Memory B cell (primary cell): Measurements from ENCODE around the gene VGLL3.
"Not testable (repeated sequence)": the region's sequence is repeated elsewhere in the genome, so short reads cannot be mapped to it uniquely, and the experiment has no call there.

ENCODE experiments used
- ATAC-seq: fragments of 150-1000 bp; cut with Tn5 transposase; 2 replicates; pipeline ENCODE4 v1.10.0; 2021; ENCODE audit warnings: low read depth, mild to moderate bottlenecking, moderate library complexity
- DNase-seq, 2 donors: peaks; one replicate each; pipeline ENCODE4 v3.0.0; 2022; ENCODE audit warnings: low spot score in 2 of 2
- H3K27ac Mint-ChIP-seq: one replicate; pipeline ENCODE4 v1.8.0; 2022; ENCODE audit warnings: mild to moderate bottlenecking, moderate library complexity, mixed read lengths
- H3K27me3 Mint-ChIP-seq: one replicate; pipeline ENCODE4 v1.8.0; 2022; ENCODE audit warnings: mixed read lengths
- H3K36me3 Mint-ChIP-seq: one replicate; pipeline ENCODE4 v1.8.0; 2022; ENCODE audit warnings: mild to moderate bottlenecking, mixed read lengths
- H3K4me1 Mint-ChIP-seq: one replicate; pipeline ENCODE4 v1.8.0; 2022; ENCODE audit warnings: mixed read lengths
- H3K4me3 Mint-ChIP-seq: one replicate; pipeline ENCODE4 v1.8.0; 2022; ENCODE audit warnings: mild to moderate bottlenecking, moderate library complexity, mixed read lengths
- H3K9me3 Mint-ChIP-seq: one replicate; pipeline ENCODE4 v1.8.0; 2022; ENCODE audit warnings: mixed read lengths

VGLL3 gene

DNA sequence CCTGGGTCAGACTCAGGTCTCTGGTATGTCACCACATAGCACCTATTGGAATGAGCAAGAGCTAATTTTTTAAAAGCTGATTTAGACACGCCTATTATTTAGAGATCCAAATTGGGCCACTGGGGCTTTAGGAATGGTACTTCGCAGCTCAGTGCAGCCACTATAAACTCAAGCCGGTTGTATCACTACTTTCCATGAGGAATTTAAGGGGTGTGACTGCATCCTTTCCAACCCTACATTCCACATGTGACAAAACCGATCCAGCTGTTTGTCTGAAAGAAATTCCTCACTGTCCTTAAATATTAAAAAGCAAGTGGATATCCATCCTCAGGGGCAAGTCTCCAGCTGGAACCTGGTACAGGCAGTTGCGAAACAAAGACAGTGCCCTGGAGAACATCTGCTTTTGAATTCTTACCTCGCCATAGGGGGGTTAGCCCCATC lies 12.8 kb downstream of the VGLL3 start:
- DNase-seq (no peak), ATAC-seq (no peak)
- H3K27me3 Mint-ChIP-seq = no peaks in the 10 kb centered on the region
- no peaks in the 10 kb centered on the region for H3K4me1 Mint-ChIP-seq
- no peak overlapping the region for H3K4me3 Mint-ChIP-seq
- H3K36me3 Mint-ChIP-seq = no peaks in the 10 kb centered on the region
- H3K9me3 Mint-ChIP-seq = no peaks in the 10 kb centered on the region
- H3K27ac Mint-ChIP-seq = no peak overlapping the region

DNA sequence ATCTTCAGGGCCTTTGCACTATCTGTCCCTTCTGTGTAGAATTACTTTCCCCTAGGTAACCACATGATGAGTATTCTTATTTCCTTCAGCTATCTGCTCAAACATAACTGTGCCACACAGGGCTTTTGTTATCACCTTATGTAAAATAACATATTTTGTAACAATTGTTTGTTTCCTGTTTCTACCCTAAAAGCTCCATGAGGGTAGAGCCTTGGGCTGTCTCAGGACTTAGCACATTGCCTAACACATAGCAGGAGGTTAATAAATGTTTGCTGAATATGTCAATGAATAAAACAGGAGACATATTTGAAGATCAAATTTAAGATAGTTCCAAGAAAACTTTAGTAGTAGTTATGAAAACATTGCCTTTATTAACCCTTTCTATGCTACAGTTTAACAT lies 14.7 kb downstream of the VGLL3 start:
- H3K36me3 Mint-ChIP-seq = no peaks in the 10 kb centered on the region
- H3K4me1 Mint-ChIP-seq = no peaks in the 10 kb centered on the region
- no peak overlapping the region for H3K27ac Mint-ChIP-seq
- no peaks in the 10 kb centered on the region for H3K27me3 Mint-ChIP-seq
- no peak for DNase-seq
- H3K4me3 Mint-ChIP-seq = no peak overlapping the region
- no peaks in the 10 kb centered on the region for H3K9me3 Mint-ChIP-seq
- no peak for ATAC-seq

DNA sequence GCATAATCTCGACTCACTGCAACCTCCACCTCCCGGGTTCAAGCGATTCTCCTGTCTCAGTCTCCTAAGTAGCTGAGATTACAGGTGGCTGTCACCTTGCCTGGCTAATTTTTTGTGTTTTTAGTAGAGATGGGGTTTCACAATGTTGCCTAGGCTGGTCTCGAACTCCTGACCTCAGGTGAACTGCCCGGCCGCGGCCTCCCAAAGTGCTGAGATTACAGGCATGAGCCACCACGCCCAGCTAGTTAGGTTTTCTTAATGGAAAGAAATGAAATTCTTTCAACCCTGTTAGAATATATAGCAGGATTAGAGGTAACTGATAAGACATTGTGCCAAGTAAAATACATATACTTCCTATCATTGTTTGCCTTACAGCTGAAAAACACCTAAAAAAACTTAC lies 16.8 kb downstream of the VGLL3 start:
- H3K27ac Mint-ChIP-seq, H3K27me3 Mint-ChIP-seq, DNase-seq, ATAC-seq, H3K36me3 Mint-ChIP-seq, H3K4me1 Mint-ChIP-seq, H3K9me3 Mint-ChIP-seq, H3K4me3 Mint-ChIP-seq: not testable (repeated sequence)

DNA sequence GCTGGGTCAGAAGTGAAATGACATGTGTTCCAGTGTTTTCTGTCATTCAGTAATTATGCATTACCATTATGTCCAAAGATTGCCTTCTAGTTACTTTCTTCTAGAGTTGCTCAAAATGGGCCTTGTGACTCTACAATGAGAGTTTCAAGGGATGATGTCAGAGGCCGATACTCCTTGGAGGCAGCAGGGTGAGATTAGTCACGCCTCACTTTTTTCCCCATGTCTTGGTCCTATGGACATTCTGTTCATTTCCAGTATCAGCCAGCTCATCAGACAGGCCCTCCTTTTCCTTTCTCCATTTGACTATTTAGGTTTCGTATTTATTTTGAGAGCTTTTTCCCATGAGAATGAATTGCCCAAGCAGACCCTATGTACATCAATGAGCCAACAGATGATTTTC lies 17.5 kb downstream of the VGLL3 start:
- ATAC-seq (no peak), DNase-seq (no peak)
- no peak overlapping the region for H3K4me3 Mint-ChIP-seq
- H3K27ac Mint-ChIP-seq = no peak overlapping the region
- H3K36me3 Mint-ChIP-seq = no peaks in the 10 kb centered on the region
- H3K4me1 Mint-ChIP-seq = no peaks in the 10 kb centered on the region
- H3K27me3 Mint-ChIP-seq = no peaks in the 10 kb centered on the region
- peaks cover 1% of the 10 kb centered on the region for H3K9me3 Mint-ChIP-seq

DNA sequence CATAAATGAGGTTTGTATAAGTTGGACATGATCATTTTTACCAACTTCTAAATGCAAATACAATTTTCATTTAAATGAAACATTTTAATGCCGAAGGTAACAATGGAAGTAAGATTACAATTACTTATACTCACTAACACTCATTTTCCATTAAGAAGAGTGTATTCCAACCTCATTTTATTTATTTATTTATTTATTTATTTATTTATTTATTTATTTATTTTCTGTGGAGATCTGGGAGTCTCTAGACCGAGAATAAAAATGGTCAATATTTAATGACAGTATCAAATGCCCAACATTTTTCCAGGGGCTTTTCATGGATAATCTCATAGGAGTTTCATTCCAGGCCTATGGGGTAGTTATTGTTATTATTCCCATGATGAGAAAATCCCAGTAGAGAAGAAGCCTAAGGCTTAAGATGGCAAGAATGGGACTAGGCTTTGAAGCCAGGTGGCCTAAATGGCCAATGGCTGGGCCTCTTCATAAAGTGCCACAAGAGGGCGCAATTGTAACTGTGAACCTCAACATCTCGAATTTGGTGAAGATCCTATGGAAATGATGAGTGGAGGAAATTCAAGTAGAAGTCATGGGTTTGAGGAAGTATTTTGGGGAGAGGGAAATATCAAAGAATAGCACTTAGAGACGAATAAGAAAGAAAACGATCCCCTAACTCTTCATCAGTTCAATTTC lies 21.3 kb downstream of the VGLL3 start:
- H3K9me3 Mint-ChIP-seq = peaks cover 1% of the 10 kb centered on the region
- no peak overlapping the region for H3K4me3 Mint-ChIP-seq
- ATAC-seq (no peak), DNase-seq (no peak)
- H3K27ac Mint-ChIP-seq = no peak overlapping the region
- H3K27me3 Mint-ChIP-seq = no peaks in the 10 kb centered on the region
- H3K4me1 Mint-ChIP-seq = no peaks in the 10 kb centered on the region
- H3K36me3 Mint-ChIP-seq = no peaks in the 10 kb centered on the region

DNA sequence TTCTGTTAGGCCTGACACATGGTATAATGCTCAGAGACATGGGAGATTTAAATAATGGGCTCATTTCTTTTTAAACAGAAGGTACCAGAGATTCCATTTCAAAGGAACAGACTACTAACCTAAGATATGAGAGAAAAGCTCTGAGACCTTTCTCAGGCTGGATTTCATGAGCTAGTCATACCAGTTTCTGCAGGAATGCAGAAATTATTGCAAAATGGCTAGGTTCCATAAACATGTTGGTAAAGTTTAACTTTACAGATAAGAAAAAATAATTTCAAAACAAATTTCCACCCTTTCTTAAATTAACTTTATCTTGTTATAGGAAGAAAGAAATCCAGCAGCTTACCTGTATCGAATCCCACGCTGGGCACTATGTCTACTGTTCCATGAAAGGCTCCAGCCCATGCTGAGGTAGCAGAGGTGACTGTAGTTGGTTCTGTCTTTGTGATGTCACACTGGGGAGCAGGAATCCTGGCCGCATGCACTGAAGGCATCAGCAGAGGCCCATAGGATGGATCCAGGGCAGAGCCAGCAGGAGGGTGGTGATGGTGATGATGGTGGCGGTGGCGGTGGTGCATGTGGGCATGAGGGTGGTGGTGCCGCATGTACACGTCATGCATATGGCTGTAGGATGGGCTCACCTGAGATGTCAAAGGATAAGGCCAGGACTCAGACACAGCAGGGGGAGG lies 22.6 kb downstream of the VGLL3 start:
- no peaks in the 10 kb centered on the region for H3K36me3 Mint-ChIP-seq
- H3K4me3 Mint-ChIP-seq = no peak overlapping the region
- no peaks in the 10 kb centered on the region for H3K27me3 Mint-ChIP-seq
- no peak for DNase-seq
- ATAC-seq = no peak
- H3K4me1 Mint-ChIP-seq = no peaks in the 10 kb centered on the region
- H3K27ac Mint-ChIP-seq = no peak overlapping the region
- H3K9me3 Mint-ChIP-seq = peaks cover 1% of the 10 kb centered on the region

DNA sequence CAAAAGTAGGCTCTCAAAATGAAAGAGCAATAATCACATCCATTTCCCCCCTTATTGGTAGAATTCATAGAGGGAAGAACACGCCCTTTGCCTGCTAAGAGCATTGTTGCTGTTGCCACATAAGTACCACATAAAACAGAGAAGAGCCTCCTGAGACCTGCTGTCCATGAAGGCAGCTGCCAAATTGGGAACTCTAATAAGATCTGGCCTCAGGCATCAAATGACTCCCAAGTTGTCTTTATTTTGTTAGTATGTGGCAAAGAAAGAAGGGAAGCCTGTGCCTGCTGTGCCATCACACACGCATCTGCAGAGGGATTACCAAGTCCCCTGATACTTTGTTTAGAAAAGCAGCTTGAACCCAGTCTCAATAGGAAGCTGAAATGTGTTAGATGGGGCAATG lies 23.9 kb downstream of the VGLL3 start:
- Mint-ChIP-seq H3K4me1 (no peaks in the 10 kb centered on the region), H3K27ac (no peak overlapping the region), H3K4me3 (no peak overlapping the region), H3K27me3 (no peaks in the 10 kb centered on the region), H3K36me3 (no peaks in the 10 kb centered on the region), H3K9me3 (peaks cover 1% of the 10 kb centered on the region)
- ATAC-seq (no peak), DNase-seq (no peak)

DNA sequence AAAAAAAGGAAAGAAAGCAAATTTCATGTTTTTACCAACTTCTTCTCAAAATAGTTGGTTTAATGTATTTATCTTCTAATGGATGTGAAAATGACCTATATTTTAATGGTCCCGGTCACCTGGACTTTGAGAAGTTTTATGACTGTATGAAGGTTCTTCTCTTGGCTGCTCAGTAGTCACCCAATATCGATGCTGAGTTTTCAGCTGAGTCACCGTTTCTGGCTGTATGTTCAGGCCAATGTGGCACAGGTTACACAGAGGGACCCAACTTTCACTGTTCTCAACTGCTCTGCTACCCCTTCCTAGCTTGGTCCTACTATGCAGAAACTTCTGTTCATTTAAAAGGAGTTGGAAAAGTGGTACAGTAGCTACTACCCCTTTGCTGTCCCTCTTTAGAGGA lies 25.8 kb downstream of the VGLL3 start:
- Mint-ChIP-seq H3K36me3 (no peaks in the 10 kb centered on the region), H3K4me1 (no peaks in the 10 kb centered on the region), H3K4me3 (no peak overlapping the region), H3K9me3 (peaks cover 1% of the 10 kb centered on the region), H3K27me3 (no peaks in the 10 kb centered on the region), H3K27ac (no peak overlapping the region)
- no peak for DNase-seq
- no peak for ATAC-seq

DNA sequence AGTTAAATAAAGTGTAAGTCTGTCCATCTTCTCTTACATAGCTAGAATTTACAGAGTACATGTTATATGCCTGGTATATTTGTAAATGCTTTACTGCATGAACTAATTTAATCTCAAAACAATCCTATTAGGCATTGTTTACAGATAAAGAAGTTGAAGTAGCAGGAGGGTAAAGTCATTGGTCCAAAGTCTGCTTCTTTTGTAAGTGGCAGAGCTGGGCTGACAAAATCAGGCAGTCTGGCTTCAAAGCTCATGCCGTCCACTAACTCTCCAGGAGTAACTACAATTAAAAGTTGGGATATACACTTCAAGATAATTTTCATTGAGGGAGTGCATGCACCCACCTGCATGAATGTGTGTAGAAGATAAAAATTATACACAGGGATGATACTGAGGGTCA lies 27.3 kb downstream of the VGLL3 start:
- no peak overlapping the region for H3K4me3 Mint-ChIP-seq
- no peaks in the 10 kb centered on the region for H3K9me3 Mint-ChIP-seq
- no peaks in the 10 kb centered on the region for H3K4me1 Mint-ChIP-seq
- ATAC-seq = no peak
- H3K36me3 Mint-ChIP-seq = no peaks in the 10 kb centered on the region
- no peaks in the 10 kb centered on the region for H3K27me3 Mint-ChIP-seq
- DNase-seq = no peak
- no peak overlapping the region for H3K27ac Mint-ChIP-seq

DNA sequence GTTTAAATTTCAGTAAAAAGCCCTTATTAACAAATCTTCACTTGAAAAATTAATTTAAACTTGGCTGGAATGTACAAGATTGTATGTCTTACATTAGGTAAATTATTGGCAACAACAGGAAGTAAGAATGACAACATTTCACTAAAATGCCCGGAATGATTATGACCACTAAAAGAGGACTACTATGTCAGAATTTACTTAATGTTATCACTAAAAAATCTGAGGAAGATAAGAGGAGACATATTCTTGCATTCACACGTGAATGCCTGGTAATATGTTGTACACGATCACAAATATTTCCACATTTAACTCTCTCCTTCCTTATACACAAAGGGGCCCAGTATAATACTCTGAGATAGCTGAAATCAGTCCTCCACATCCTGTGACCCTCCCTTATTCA lies 29.7 kb downstream of the VGLL3 start:
- Mint-ChIP-seq H3K9me3 (peaks cover 1% of the 10 kb centered on the region), H3K27ac (no peak overlapping the region), H3K27me3 (no peaks in the 10 kb centered on the region), H3K36me3 (no peaks in the 10 kb centered on the region), H3K4me3 (no peak overlapping the region), H3K4me1 (no peaks in the 10 kb centered on the region)
- no peak for ATAC-seq
- no peak for DNase-seq

DNA sequence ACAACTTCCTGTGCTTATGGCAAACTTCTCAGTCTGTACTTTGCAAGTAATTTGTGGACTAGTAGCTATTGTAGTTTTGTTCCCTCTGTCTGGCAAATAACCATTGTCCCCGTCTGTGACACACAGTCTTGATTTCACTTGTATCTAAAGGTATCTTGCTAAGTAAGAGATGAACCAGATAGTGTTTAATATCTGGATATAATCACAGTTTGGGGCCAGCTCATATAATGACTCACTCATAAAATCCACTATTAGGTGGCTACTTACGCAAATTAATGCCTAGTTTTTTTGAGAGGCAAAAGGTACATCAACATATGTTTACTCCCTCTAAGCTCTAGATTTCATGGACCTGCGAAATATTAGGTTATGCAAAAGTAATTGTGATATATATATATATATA lies 30.4 kb downstream of the VGLL3 start:
- ATAC-seq (no peak), DNase-seq (no peak)
- Mint-ChIP-seq H3K4me1 (no peaks in the 10 kb centered on the region), H3K9me3 (peaks cover 1% of the 10 kb centered on the region), H3K27me3 (no peaks in the 10 kb centered on the region), H3K36me3 (no peaks in the 10 kb centered on the region), H3K27ac (no peak overlapping the region), H3K4me3 (no peak overlapping the region)

DNA sequence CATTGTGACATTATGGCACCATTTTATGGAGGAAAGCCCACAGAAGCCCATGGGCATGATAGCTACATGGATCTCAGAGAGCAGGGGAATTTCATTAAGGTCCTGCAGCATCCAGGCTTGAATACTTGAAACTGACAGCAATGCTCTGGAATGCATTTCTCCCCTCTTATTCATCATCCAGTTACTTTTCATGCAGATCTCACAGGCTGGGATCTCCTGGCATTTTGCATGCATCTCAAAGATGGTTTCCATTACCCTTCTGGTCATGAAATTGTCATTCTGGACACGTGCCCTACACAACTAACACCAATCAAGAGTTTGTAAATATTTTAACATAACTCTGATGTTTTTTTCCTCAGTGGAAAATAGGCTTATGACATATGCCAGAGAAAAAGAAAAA lies 32.4 kb downstream of the VGLL3 start:
- no peak overlapping the region for H3K4me3 Mint-ChIP-seq
- no peaks in the 10 kb centered on the region for H3K27me3 Mint-ChIP-seq
- ATAC-seq = no peak
- H3K9me3 Mint-ChIP-seq = peaks cover 1% of the 10 kb centered on the region
- H3K4me1 Mint-ChIP-seq = no peaks in the 10 kb centered on the region
- no peak overlapping the region for H3K27ac Mint-ChIP-seq
- DNase-seq = no peak
- no peaks in the 10 kb centered on the region for H3K36me3 Mint-ChIP-seq

DNA sequence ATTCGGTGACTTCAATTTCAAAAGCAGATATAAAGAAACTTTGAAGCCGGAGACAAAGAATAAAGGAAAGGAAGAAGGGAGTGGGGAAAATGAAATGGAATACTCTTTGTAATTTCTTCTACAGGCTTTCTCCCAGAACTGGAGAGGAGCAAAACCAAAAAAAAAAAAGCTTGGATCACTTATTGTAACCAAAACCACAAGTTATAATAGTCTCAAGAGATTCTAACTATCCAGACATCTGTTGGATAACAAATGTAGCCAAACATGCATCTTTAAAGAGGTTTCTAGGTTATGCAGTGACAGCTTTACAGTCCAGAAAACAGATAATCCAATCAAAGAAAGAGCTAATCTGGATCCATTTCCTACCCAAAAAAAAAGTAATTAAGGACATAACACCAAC lies 36.2 kb downstream of the VGLL3 start:
- H3K27ac Mint-ChIP-seq = no peak overlapping the region

DNA sequence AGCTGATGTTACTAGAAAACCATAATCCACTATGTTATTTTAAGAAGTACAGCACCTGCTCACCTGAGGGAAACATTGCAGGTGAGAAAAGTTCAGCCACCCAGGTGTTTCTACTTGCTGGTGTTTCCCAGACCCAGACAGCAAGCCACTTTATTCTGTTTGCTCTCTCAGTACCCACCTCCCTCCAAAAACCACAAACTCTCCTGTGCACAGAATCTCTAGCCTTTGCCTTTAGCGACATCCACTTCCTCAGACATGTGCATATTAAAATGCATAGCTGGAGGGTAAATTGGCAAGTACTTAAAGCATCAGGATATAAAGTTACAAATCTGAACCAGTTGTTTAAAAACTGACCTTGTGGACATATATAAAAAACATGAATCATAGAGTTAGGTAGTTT lies 36.7 kb downstream of the VGLL3 start:
- Mint-ChIP-seq H3K27ac (no peak overlapping the region), H3K36me3 (no peaks in the 10 kb centered on the region), H3K27me3 (no peaks in the 10 kb centered on the region), H3K4me3 (no peak overlapping the region), H3K9me3 (peaks cover 1% of the 10 kb centered on the region), H3K4me1 (no peaks in the 10 kb centered on the region)
- DNase-seq (no peak), ATAC-seq (no peak)

More for the DNA sequence above, 36.2 kb downstream of the VGLL3 start:
- DNase-seq (no peak), ATAC-seq (no peak)
- no peaks in the 10 kb centered on the region for H3K4me1 Mint-ChIP-seq
- peaks cover 1% of the 10 kb centered on the region for H3K9me3 Mint-ChIP-seq
- H3K4me3 Mint-ChIP-seq = no peak overlapping the region
- H3K27me3 Mint-ChIP-seq = no peaks in the 10 kb centered on the region
- H3K36me3 Mint-ChIP-seq = no peaks in the 10 kb centered on the region

DNA sequence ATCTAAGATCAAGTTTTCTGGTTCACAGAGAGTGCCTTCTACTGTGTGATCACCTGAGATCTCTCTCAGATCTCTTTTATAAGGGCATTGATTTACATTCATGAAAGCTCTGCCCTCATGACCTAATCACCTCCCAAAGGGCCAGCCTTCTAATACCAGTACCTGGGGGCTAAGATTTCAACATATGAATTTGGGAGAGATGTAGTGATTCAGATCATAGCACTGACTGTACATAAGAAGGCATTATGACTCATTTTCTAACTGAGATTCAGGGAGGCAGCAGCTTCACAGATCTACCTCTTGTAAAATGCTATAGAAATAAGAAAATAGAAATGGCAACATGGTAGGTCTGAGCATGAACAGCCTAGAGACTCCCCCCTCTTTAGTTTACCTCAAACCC lies 39.6 kb downstream of the VGLL3 start:
- H3K27ac Mint-ChIP-seq = no peak overlapping the region
- no peaks in the 10 kb centered on the region for H3K9me3 Mint-ChIP-seq
- ATAC-seq (no peak), DNase-seq (no peak)
- H3K36me3 Mint-ChIP-seq = no peaks in the 10 kb centered on the region
- no peaks in the 10 kb centered on the region for H3K4me1 Mint-ChIP-seq
- no peaks in the 10 kb centered on the region for H3K27me3 Mint-ChIP-seq
- H3K4me3 Mint-ChIP-seq = no peak overlapping the region
